Pulmonary artery endothelial cell (primary cell): ENCODE results near the gene ZNF580. TPM values are rescaled to one million over a fixed set of nuclear protein-coding genes. Genes with fewer than 3 reads are reported as not detected.

Experiments
- DNase-seq: peaks from one replicate; pipeline ENCODE4 v3.0.0-alpha.2; 2011; ENCODE audit warnings: low read depth, low spot score
- total RNA-seq: library from RNA; depleted of rRNA; stranded (reverse); fragments of >200 nt; gene quantifications from 2 replicates; pipeline ENCODE4 v1.2.3, GENCODE V29; 2014

The ZNF580 gene
- total RNA-seq, 1 donor from 2014 or later = 2.5 TPM

GRCh38 chr19:55690769-55691545 lies 50.2 kb downstream of the ZNF580 start:
- no peak for DNase-seq

GRCh38 chr19:55691561-55692481 lies 51.0 kb downstream of the ZNF580 start:
- DNase-seq = no peak

DNA sequence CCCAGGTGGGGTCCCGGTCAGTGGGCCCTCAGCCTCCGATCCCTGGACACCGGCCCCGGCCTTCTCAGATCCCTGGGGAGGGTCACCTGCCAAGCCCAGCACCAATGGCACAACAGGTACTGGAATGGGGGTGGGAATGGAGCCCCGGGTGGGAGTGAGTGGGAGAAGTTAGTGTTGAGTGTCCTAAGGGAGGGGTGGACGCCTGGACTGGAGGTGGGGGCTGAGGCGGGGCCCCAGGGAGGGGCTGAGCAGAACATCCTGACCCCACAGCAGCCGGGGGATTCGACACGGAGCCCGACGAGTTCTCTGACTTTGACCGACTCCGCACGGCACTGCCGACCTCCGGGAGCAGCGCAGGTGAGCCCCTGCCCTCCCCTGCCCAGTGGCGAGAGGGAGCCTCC lies 51.9 kb downstream of the ZNF580 start:
- DNase-seq = no peak

Other genes starting within 250 kb of the ZNF580 start
- gene UBE2S, start 233.2 kb upstream of the ZNF580 start, total RNA-seq = 150 and 327 TPM in 2 replicates
- not detected in 2 replicates for gene SHISA7, start 197.7 kb upstream of the ZNF580 start, total RNA-seq
- gene ISOC2, start 179.4 kb upstream of the ZNF580 start, total RNA-seq = 36.0 and 63.3 TPM in 2 replicates
- gene C19orf85, start 176.3 kb upstream of the ZNF580 start, total RNA-seq = not detected in 2 replicates
- 0.99 and 1.1 TPM in 2 replicates for gene ZNF628, start 164.4 kb upstream of the ZNF580 start, total RNA-seq
- gene NAT14, start 155.8 kb upstream of the ZNF580 start, total RNA-seq = 9.8 and 21.2 TPM in 2 replicates
- 0.11 and 0.13 TPM in 2 replicates for gene SSC5D, start 152.6 kb upstream of the ZNF580 start, total RNA-seq
- not detected in 2 replicates for gene SBK2, start 103.9 kb upstream of the ZNF580 start, total RNA-seq
- 0.13 and 0.28 TPM in 2 replicates for gene SBK3, start 95.5 kb upstream of the ZNF580 start, total RNA-seq
- gene ZNF579, start 60.2 kb upstream of the ZNF580 start, total RNA-seq = 2.6 and 4.1 TPM in 2 replicates
- gene FIZ1, start 41.5 kb upstream of the ZNF580 start, total RNA-seq = 2.4 and 2.5 TPM in 2 replicates
- gene ZNF524, start 40.7 kb upstream of the ZNF580 start, total RNA-seq = 12.2 and 12.5 TPM in 2 replicates
- gene ZNF865, start 35.4 kb upstream of the ZNF580 start, total RNA-seq = 0.67 and 0.86 TPM in 2 replicates
- gene ZNF784, start 16.4 kb upstream of the ZNF580 start, total RNA-seq = 2.5 and 3.7 TPM in 2 replicates
- gene ZNF581, start 2.6 kb downstream of the ZNF580 start, total RNA-seq = 18.0 and 33.9 TPM in 2 replicates
- gene CCDC106, start 7.2 kb downstream of the ZNF580 start, total RNA-seq = 6.1 and 8.6 TPM in 2 replicates
- 165 and 185 TPM in 2 replicates for gene U2AF2, start 14.0 kb downstream of the ZNF580 start, total RNA-seq
- 75.9 and 88.6 TPM in 2 replicates for gene EPN1, start 34.2 kb downstream of the ZNF580 start, total RNA-seq
- gene NLRP9, start 97.4 kb downstream of the ZNF580 start, total RNA-seq = under 0.01 TPM in 1 of 2 replicates, not detected in the other
- gene RFPL4A, start 118.1 kb downstream of the ZNF580 start, total RNA-seq = 0.11 and 0.13 TPM in 2 replicates
- gene RFPL4AL1, start 128.1 kb downstream of the ZNF580 start, total RNA-seq = 0.21 TPM in 1 of 2 replicates, not detected in the other
- not detected in 2 replicates for gene NLRP11, start 191.0 kb downstream of the ZNF580 start, total RNA-seq
- not detected in 2 replicates for gene NLRP4, start 195.5 kb downstream of the ZNF580 start, total RNA-seq